K562 (cell line): Measurements from ENCODE around the gene CFAP206. TPM values are rescaled to one million over a fixed set of nuclear protein-coding genes. Genes with fewer than 3 reads are reported as not detected.

Experiments used
- DACH1 ChIP-seq: fragments of 450-650 bp; IDR thresholded peaks from 2 replicates; pipeline ENCODE4 v1.6.1; 2018; ENCODE audit not compliant: partially characterized antibody
- ELF2 ChIP-seq: fragments of 250-450 bp; sonication (Bioruptor Pico); IDR thresholded peaks from 2 replicates; pipeline ENCODE4 v1.5.0; 2021; ENCODE audit warnings: mild to moderate bottlenecking
- ESRRA ChIP-seq: fragments of 450-650 bp; IDR thresholded peaks from 2 replicates; pipeline ENCODE4 v1.6.1; 2014; ENCODE audit warnings: low read depth, mild to moderate bottlenecking, moderate library complexity, borderline replicate concordance
- HDGF ChIP-seq: fragments of 450-650 bp; IDR thresholded peaks from 2 replicates; pipeline ENCODE4 v1.6.1; 2016
- MTA3 ChIP-seq: fragments of 450-650 bp; formaldehyde crosslinking; IDR thresholded peaks from 2 replicates; pipeline ENCODE4 v1.6.1; 2017; ENCODE audit warnings: mild to moderate bottlenecking, borderline replicate concordance
- POLR2G ChIP-seq: fragments of 200-400 bp; formaldehyde crosslinking; IDR thresholded peaks from 2 replicates; pipeline ENCODE4 v1.6.1; 2017; ENCODE audit warnings: low read depth, mild to moderate bottlenecking, antibody characterized with exemption, low read length, moderate library complexity
- PPARD ChIP-seq: fragments of 250-450 bp; sonication (Bioruptor Pico); IDR thresholded peaks from 2 replicates; pipeline ENCODE4 v1.8.0; 2022; ENCODE audit warnings: inconsistent platforms, mild to moderate bottlenecking, moderate library complexity
- PRMT5 ChIP-seq: sonication (generic); formaldehyde crosslinking; IDR thresholded peaks from 2 replicates; pipeline ENCODE4 v1.5.0; 2020; ENCODE audit warnings: missing genetic modification reagents
- PTBP1 ChIP-seq: fragments of 200-400 bp; formaldehyde crosslinking; IDR thresholded peaks from 2 replicates; pipeline ENCODE4 v1.6.1; 2017; ENCODE audit warnings: low read depth, low read length
- SRF ChIP-seq, 2 experiments: fragments of 250-450, 450-650 bp in 1 of 2; sonication (Bioruptor Pico) in 1 of 2; sonication (generic) in 1 of 2; formaldehyde crosslinking; IDR thresholded peaks; 2 replicates each; pipeline versions ENCODE4 v1.5.0 to v1.5.1; 2020 to 2022; ENCODE audit warnings: mild to moderate bottlenecking in 1 of 2, missing genetic modification reagents in 1 of 2
- STAG1 ChIP-seq: sonication (generic); formaldehyde crosslinking; IDR thresholded peaks from 2 replicates; pipeline ENCODE4 v1.5.0; 2020; ENCODE audit warnings: missing genetic modification reagents, borderline replicate concordance
- TCF3 ChIP-seq: sonication (generic); formaldehyde crosslinking; IDR thresholded peaks from 2 replicates; pipeline ENCODE4 v1.4.0; 2020; ENCODE audit warnings: mild to moderate bottlenecking, missing genetic modification reagents
- ZFP30 ChIP-seq: fragments of 250-450 bp; sonication (Bioruptor Pico); IDR thresholded peaks from 2 replicates; pipeline ENCODE4 v1.8.0; 2022; ENCODE audit warnings: moderate library complexity, mild to moderate bottlenecking, inconsistent platforms, borderline replicate concordance
- ZKSCAN8 ChIP-seq: fragments of 200-800 bp; sonication (Bioruptor generic); IDR thresholded peaks from 2 replicates; pipeline ENCODE4 v1.6.1; 2016; ENCODE audit warnings: missing genetic modification characterization, missing compliant biosample characterization
- ZNF212 ChIP-seq: fragments of 450-650 bp; formaldehyde crosslinking; IDR thresholded peaks from 2 replicates; pipeline ENCODE4 v1.4.0; 2020; ENCODE audit warnings: mild to moderate bottlenecking
- ZNF57 ChIP-seq: fragments of 450-650 bp; formaldehyde crosslinking; IDR thresholded peaks from 2 replicates; pipeline ENCODE4 v1.4.0; 2020; ENCODE audit warnings: mild to moderate bottlenecking, moderate library complexity
- polyA plus RNA-seq, 8 experiments: library from polyadenylated mRNA; depleted of rRNA in 4 of 8; stranded (reverse) in 5 of 8; unstranded in 3 of 8; fragments of >200 nt; fragmentation: Nextera tagmentation in 2 of 8; fragmentation: Illumina TruSeq in 1 of 8; extraction: Ambion mirVana in 2 of 8; extraction: Trizol in 1 of 8; gene quantifications; 2 replicates each; pipeline versions ENCODE4 v1.2.1 to v1.2.3, GENCODE V29; 2011 to 2014; ENCODE audit warnings: inconsistent platforms in 1 of 8, missing spikeins in 1 of 8
- total RNA-seq, 7 experiments: library from RNA; depleted of rRNA in 6 of 7; stranded (reverse); fragments of >200 nt in 6 of 7; fragmentation: Illumina TruSeq in 2 of 7; extraction: Trizol in 2 of 7; gene quantifications; 2 replicates each; pipeline versions ENCODE4 v1.2.1 to v1.2.3, GENCODE V29; 2011 to 2021; ENCODE audit warnings: low replicate concordance in 1 of 7
- TF ChIP-seq, protein P1 (sequence below): sonication (generic); formaldehyde crosslinking; IDR thresholded peaks from 2 replicates; pipeline ENCODE4 v1.8.0; 2023; ENCODE audit warnings: mild to moderate bottlenecking, missing genetic modification reagents
- TF ChIP-seq, protein P2 (sequence below): sonication (generic); formaldehyde crosslinking; IDR thresholded peaks from 2 replicates; pipeline ENCODE4 v1.8.0; 2022; ENCODE audit warnings: mild to moderate bottlenecking, missing genetic modification reagents
- TF ChIP-seq, protein P3 (sequence below), 3 experiments: fragments of 200-800 bp in 1 of 3; sonication (Bioruptor generic) in 1 of 3; sonication (generic) in 1 of 3; formaldehyde crosslinking in 1 of 3; IDR thresholded peaks; 2 replicates each; pipeline versions ENCODE4 v1.6.1 to v1.8.0; 2016 to 2022; ENCODE audit warnings: mild to moderate bottlenecking in 2 of 3, missing compliant biosample characterization in 2 of 3, missing genetic modification characterization in 2 of 3, missing genetic modification reagents in 1 of 3

Gene CFAP206
- total and polyA plus RNA-seq, 9 of the 15 experiments (the other 6 are each of a cell fraction or from before 2014, with no cell fraction given) = 0.06 to 0.33 (median 0.18) TPM; not detected in 2

- TF ChIP-seq ESRRA (no peak; the same call in 1 of the 2 replicates), SRF (CRISPR knock-in tag; IDR thresholded peaks at IDR 0.05) (peak in 1 of 2 experiments; percentile 82; a peak in 2 of 4 replicates), PRMT5 (no peak), ZNF212 (no peak), HDGF (no peak), DACH1 (no peak), MTA3 (0 out of 2 replicates have a peak, but pooled peaks have one; percentile 54), ZNF57 (CRISPR knock-in tag) (no peak), POLR2G (peak; percentile 93), PPARD (CRISPR knock-in tag) (no peak), ZKSCAN8 (CRISPR knock-in tag) (no peak), ELF2 (peak; percentile 84), PTBP1 (no peak), ZFP30 (no peak), STAG1 (CRISPR knock-in tag) (no peak), TCF3 (CRISPR knock-in tag) (no peak)
- TF ChIP-seq, protein P1, sequence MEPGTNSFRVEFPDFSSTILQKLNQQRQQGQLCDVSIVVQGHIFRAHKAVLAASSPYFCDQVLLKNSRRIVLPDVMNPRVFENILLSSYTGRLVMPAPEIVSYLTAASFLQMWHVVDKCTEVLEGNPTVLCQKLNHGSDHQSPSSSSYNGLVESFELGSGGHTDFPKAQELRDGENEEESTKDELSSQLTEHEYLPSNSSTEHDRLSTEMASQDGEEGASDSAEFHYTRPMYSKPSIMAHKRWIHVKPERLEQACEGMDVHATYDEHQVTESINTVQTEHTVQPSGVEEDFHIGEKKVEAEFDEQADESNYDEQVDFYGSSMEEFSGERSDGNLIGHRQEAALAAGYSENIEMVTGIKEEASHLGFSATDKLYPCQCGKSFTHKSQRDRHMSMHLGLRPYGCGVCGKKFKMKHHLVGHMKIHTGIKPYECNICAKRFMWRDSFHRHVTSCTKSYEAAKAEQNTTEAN (CRISPR knock-in tag) = no peak
- TF ChIP-seq, protein P2, sequence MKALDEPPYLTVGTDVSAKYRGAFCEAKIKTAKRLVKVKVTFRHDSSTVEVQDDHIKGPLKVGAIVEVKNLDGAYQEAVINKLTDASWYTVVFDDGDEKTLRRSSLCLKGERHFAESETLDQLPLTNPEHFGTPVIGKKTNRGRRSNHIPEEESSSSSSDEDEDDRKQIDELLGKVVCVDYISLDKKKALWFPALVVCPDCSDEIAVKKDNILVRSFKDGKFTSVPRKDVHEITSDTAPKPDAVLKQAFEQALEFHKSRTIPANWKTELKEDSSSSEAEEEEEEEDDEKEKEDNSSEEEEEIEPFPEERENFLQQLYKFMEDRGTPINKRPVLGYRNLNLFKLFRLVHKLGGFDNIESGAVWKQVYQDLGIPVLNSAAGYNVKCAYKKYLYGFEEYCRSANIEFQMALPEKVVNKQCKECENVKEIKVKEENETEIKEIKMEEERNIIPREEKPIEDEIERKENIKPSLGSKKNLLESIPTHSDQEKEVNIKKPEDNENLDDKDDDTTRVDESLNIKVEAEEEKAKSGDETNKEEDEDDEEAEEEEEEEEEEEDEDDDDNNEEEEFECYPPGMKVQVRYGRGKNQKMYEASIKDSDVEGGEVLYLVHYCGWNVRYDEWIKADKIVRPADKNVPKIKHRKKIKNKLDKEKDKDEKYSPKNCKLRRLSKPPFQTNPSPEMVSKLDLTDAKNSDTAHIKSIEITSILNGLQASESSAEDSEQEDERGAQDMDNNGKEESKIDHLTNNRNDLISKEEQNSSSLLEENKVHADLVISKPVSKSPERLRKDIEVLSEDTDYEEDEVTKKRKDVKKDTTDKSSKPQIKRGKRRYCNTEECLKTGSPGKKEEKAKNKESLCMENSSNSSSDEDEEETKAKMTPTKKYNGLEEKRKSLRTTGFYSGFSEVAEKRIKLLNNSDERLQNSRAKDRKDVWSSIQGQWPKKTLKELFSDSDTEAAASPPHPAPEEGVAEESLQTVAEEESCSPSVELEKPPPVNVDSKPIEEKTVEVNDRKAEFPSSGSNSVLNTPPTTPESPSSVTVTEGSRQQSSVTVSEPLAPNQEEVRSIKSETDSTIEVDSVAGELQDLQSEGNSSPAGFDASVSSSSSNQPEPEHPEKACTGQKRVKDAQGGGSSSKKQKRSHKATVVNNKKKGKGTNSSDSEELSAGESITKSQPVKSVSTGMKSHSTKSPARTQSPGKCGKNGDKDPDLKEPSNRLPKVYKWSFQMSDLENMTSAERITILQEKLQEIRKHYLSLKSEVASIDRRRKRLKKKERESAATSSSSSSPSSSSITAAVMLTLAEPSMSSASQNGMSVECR (CRISPR knock-in tag) = peak; percentile 86
- TF ChIP-seq, protein P3, sequence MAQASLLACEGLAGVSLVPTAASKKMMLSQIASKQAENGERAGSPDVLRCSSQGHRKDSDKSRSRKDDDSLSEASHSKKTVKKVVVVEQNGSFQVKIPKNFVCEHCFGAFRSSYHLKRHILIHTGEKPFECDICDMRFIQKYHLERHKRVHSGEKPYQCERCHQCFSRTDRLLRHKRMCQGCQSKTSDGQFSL (CRISPR knock-in tag; IDR thresholded peaks at IDR 0.05) = no peak
- TF ChIP-seq, protein P3 (tag; IDR thresholded peaks at IDR 0.05) = no peak
Observed at GRCh38 chr6:87472525-87473418, 65.0 kb downstream of the CFAP206 start, which contains the start of gene SLC35A1 (continued).
